Natural killer cell (primary cell): Measurements from ENCODE around the gene TMEM187. TPM values are rescaled to one million over a fixed set of nuclear protein-coding genes. Genes with fewer than 3 reads are reported as not detected.

Source experiments
- ATAC-seq, 3 donors: fragments of 150-1000 bp in 2 of 3; fragments of 200-7000 bp in 1 of 3; cut with Tn5 transposase; 1 replicate in 1 of 3; 2 replicates in 2 of 3; pipeline ENCODE4 v1.10.0; 2021; ENCODE audit warnings: mild to moderate bottlenecking in 2 of 3, moderate library complexity in 2 of 3
- DNase-seq, 2 donors: peaks; one replicate each; pipeline versions ENCODE4 v3.0.0 to v3.0.0-alpha.2; 2013 to 2021; ENCODE audit warnings: mixed read lengths in 1 of 2
- H3K27ac ChIP-seq: one replicate; pipeline ENCODE4 v1.5.1; 2013; ENCODE audit warnings: mild to moderate bottlenecking, low read length
- H3K27me3 ChIP-seq: one replicate; pipeline ENCODE4 v1.6.1; 2013; ENCODE audit warnings: low read length; ENCODE audit not compliant: control insufficient read depth, insufficient read depth
- H3K36me3 ChIP-seq: one replicate; pipeline ENCODE4 v1.6.1; 2013; ENCODE audit warnings: low read length; ENCODE audit not compliant: control insufficient read depth, insufficient read depth
- H3K4me1 ChIP-seq: one replicate; pipeline ENCODE4 v1.6.1; 2013; ENCODE audit warnings: low read length; ENCODE audit not compliant: control insufficient read depth, insufficient read depth
- H3K4me3 ChIP-seq: one replicate; pipeline ENCODE4 v1.5.1; 2013; ENCODE audit warnings: low read length
- H3K9me3 ChIP-seq: one replicate; pipeline ENCODE4 v1.6.1; 2013; ENCODE audit warnings: low read length; ENCODE audit not compliant: control insufficient read depth, insufficient read depth
- H3K27ac Mint-ChIP-seq, 2 donors: one replicate each; pipeline ENCODE4 v1.8.0; 2022; ENCODE audit warnings: mild to moderate bottlenecking in 2 of 2, mixed read lengths in 2 of 2, moderate library complexity in 1 of 2
- H3K27me3 Mint-ChIP-seq, 2 donors: one replicate each; pipeline ENCODE4 v1.8.0; 2022; ENCODE audit warnings: low read depth in 2 of 2, mixed read lengths in 2 of 2
- H3K36me3 Mint-ChIP-seq: one replicate; pipeline ENCODE4 v1.8.0; 2022; ENCODE audit warnings: mixed read lengths
- H3K4me1 Mint-ChIP-seq, 2 donors: one replicate each; pipeline ENCODE4 v1.8.0; 2022; ENCODE audit warnings: mixed read lengths in 2 of 2
- H3K4me3 Mint-ChIP-seq: one replicate; pipeline ENCODE4 v1.8.0; 2022; ENCODE audit warnings: mild to moderate bottlenecking, moderate library complexity, mixed read lengths
- H3K9me3 Mint-ChIP-seq, 2 donors: one replicate each; pipeline ENCODE4 v1.8.0; 2022; ENCODE audit warnings: mixed read lengths in 2 of 2
- CTCF ChIP-seq: fragments of 200-600 bp; IDR thresholded peaks from one replicate; pipeline ENCODE4 v1.8.0; 2022; ENCODE audit warnings: antibody characterized with exemption
- WGBS: methylation state at CpG from one replicate; pipeline ENCODE4 v1.1.7; 2013; ENCODE audit warnings: missing lambda C conversion rate; ENCODE audit not compliant: insufficient coverage; 5-methylcytosine and 5-hydroxymethylcytosine counted together
- intact Hi-C: fragments of 100-400 bp; cut with micrococcal nuclease; formaldehyde crosslinking; loops from one replicate; pipeline ENCODE4 v1.14.2; 2022
- total RNA-seq, 4 donors: library from RNA; stranded (reverse); fragments of 120-200 nt in 1 of 4; gene quantifications; one replicate each; pipeline versions ENCODE4 v1.2.3 to v1.2.4, GENCODE V29; 2013 to 2022

TMEM187 gene
- total RNA-seq, 3 donors from 2014 or later (not counting 1 experiment from before 2014, with no cell fraction given), result 1.2 to 4.3 (median 1.4) TPM

GRCh38 chrX:153931151-153931550 is 41.4 kb upstream of the TMEM187 start:
- ATAC-seq, result no peak
- Mint-ChIP-seq H3K27me3 (no peaks in the 10 kb centered on the region), H3K4me3 (no peak overlapping the region), H3K9me3 (no peaks in the 10 kb centered on the region), H3K4me1 (peaks cover 9 to 33% of the 10 kb centered on the region in 2 donors), H3K36me3 (no peaks in the 10 kb centered on the region), H3K27ac (peak overlapping the region in 1 of 2 donors; percentile 76)
- WGBS, result over 99% methylated on average over 8 of the region's 8 CpGs
- Histone ChIP-seq H3K4me3 (no peak overlapping the region), H3K27me3 (no peaks in the 10 kb centered on the region), H3K4me1 (peaks cover 47% of the 10 kb centered on the region), H3K27ac (no peak overlapping the region), H3K36me3 (peaks cover 22% of the 10 kb centered on the region), H3K9me3 (no peaks in the 10 kb centered on the region)
- no peak for TF ChIP-seq CTCF
- no peak for DNase-seq
- intact Hi-C loops, result no loop called here

- Mint-ChIP-seq H3K36me3 (no peaks in the 10 kb centered on the region), H3K4me1 (peaks cover 9 to 34% of the 10 kb centered on the region in 2 donors), H3K4me3 (no peak overlapping the region), H3K9me3 (no peaks in the 10 kb centered on the region), H3K27me3 (no peaks in the 10 kb centered on the region), H3K27ac (peak overlapping the region in 1 of 2 donors; percentile 76)
- H3K27me3 ChIP-seq, result no peaks in the 10 kb centered on the region
- ATAC-seq, result no peak
- DNase-seq, result no peak
- H3K4me1 ChIP-seq, result peaks cover 42% of the 10 kb centered on the region
- H3K36me3 ChIP-seq, result peaks cover 22% of the 10 kb centered on the region
- WGBS, result 97% methylated on average over 13 of the region's 13 CpGs
- TF ChIP-seq CTCF, result no peak
- no peaks in the 10 kb centered on the region for H3K9me3 ChIP-seq
- H3K27ac ChIP-seq, result no peak overlapping the region
- no peak overlapping the region for H3K4me3 ChIP-seq
- intact Hi-C loops, result no loop called here
Measured at GRCh38 chrX:153931748-153932147, 40.8 kb upstream of the TMEM187 start.

- no peak for DNase-seq
- no peak for ATAC-seq
- Mint-ChIP-seq H3K9me3 (no peaks in the 10 kb centered on the region), H3K27me3 (no peaks in the 10 kb centered on the region), H3K27ac (no peak overlapping the region), H3K4me1 (peaks cover 9 to 28% of the 10 kb centered on the region in 2 donors), H3K4me3 (peak overlapping the region; percentile 45), H3K36me3 (no peaks in the 10 kb centered on the region)
- Histone ChIP-seq H3K27ac (no peak overlapping the region), H3K9me3 (no peaks in the 10 kb centered on the region), H3K36me3 (peaks cover 22% of the 10 kb centered on the region), H3K27me3 (no peaks in the 10 kb centered on the region), H3K4me1 (peaks cover 36% of the 10 kb centered on the region), H3K4me3 (no peak overlapping the region)
- TF ChIP-seq CTCF, result no peak
- intact Hi-C loops, result no loop called here
- 90% methylated on average over 7 of the region's 13 CpGs for WGBS
Measured at GRCh38 chrX:153932220-153932915, 40.2 kb upstream of the TMEM187 start.

GRCh38 chrX:153933748-153934147 is 38.8 kb upstream of the TMEM187 start:
- peak overlapping the region; percentile 50 to 64 for H3K27ac Mint-ChIP-seq
- intact Hi-C loops, result no loop called here
- Histone ChIP-seq H3K9me3 (no peaks in the 10 kb centered on the region), H3K4me1 (peaks cover 27% of the 10 kb centered on the region), H3K36me3 (peaks cover 22% of the 10 kb centered on the region), H3K27me3 (no peaks in the 10 kb centered on the region), H3K4me3 (no peak overlapping the region), H3K27ac (no peak overlapping the region)
- H3K9me3 Mint-ChIP-seq, result no peaks in the 10 kb centered on the region
- ATAC-seq, result no peak
- H3K4me3 Mint-ChIP-seq, result peak overlapping the region; percentile 86
- H3K27me3 Mint-ChIP-seq, result no peaks in the 10 kb centered on the region
- TF ChIP-seq CTCF, result no peak
- WGBS, result 47% methylated on average over 6 of the region's 7 CpGs
- no peaks in the 10 kb centered on the region for H3K36me3 Mint-ChIP-seq
- DNase-seq, result no peak
- H3K4me1 Mint-ChIP-seq, result peaks cover 4 to 18% of the 10 kb centered on the region in 2 donors
